ENCODE data around the gene TULP4. TPM values are rescaled to one million over a fixed set of nuclear protein-coding genes. Genes with fewer than 3 reads are reported as not detected.

TULP4 gene
- total RNA-seq, 1 donor: 131 TPM

GRCh38 chr6:158514176-158514575, 201.9 kb downstream of the TULP4 start:
- no peak for DNase-seq (ENCODE audit: low read depth)
- no peak overlapping the region for H3K4me3 ChIP-seq (ENCODE audit: low read depth, low read length)
- no peak for TF ChIP-seq CTCF (IDR thresholded peaks at IDR 0.05; ENCODE audit: insufficient read depth, low read length)

GRCh38 chr6:158514991-158515390, 202.7 kb downstream of the TULP4 start:
- no peak for DNase-seq (ENCODE audit: low read depth)
- TF ChIP-seq CTCF (IDR thresholded peaks at IDR 0.05; ENCODE audit: insufficient read depth, low read length): no peak

GRCh38 chr6:158516098-158516497, 203.8 kb downstream of the TULP4 start:
- TF ChIP-seq CTCF (IDR thresholded peaks at IDR 0.05; ENCODE audit: insufficient read depth, low read length): no peak
- no peak for DNase-seq (ENCODE audit: low read depth)
- no peak overlapping the region for H3K4me3 ChIP-seq (ENCODE audit: low read depth, low read length)

More at GRCh38 chr6:158514991-158515390, 202.7 kb downstream of the TULP4 start:
- no peak overlapping the region for H3K4me3 ChIP-seq (ENCODE audit: low read depth, low read length)

GRCh38 chr6:158517038-158517437, 204.8 kb downstream of the TULP4 start:
- TF ChIP-seq CTCF (IDR thresholded peaks at IDR 0.05; ENCODE audit: insufficient read depth, low read length): no peak
- no peak for DNase-seq (ENCODE audit: low read depth)
- no peak overlapping the region for H3K4me3 ChIP-seq (ENCODE audit: low read depth, low read length)

- no peak for DNase-seq (ENCODE audit: low read depth)
- no peak for TF ChIP-seq CTCF (IDR thresholded peaks at IDR 0.05; ENCODE audit: insufficient read depth, low read length)
- H3K4me3 ChIP-seq (ENCODE audit: low read depth, low read length): no peak overlapping the region
Measured at GRCh38 chr6:158517581-158517980, 205.3 kb downstream of the TULP4 start.

GRCh38 chr6:158518191-158519127, 206.2 kb downstream of the TULP4 start:
- peak; percentile 82 for DNase-seq (ENCODE audit: low read depth)
- TF ChIP-seq CTCF (IDR thresholded peaks at IDR 0.05; ENCODE audit: insufficient read depth, low read length): peak; percentile 71
- H3K4me3 ChIP-seq (ENCODE audit: low read depth, low read length): peak overlapping the region; percentile 44

Measured in fibroblast of the aortic adventitia (primary cell).